Measurements from ENCODE around the gene NLRC3.

The NLRC3 gene

DNA sequence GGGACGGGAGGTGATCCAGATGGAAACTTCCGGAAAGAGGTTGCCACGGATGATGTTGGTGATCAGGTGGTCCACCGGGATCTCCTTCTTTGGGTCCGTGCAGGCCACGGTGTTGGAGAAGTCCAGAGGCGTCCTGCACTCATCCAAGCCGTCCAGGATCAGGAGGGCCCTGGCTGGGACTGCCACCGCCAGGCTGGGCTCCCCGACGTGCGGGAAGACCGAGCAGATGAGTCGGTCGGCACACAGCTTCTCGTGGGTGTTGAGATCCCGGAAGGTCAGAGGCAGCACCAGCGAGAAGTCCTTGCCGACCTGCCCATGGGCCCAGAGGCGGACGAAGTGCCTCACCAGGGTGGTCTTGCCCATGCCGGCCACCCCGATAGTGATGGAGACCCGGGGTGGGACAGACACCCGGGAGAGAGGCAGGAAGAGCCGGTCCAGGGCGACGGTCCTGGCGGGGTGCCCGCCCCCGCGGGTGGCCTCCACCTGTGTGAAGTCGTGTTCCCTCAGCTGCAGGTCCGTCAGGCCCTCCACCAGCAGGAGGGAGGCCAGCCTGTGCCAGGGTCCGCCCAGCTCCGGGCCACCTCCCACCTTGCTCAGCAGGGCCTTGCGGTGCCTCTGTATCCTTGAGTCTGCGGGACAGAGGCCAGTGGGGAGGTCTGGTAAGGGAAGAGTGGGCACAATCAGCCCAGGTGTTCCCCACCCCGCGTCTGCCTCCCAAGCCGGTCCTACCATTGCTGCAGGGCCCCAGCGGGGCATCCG lies 12.9 kb downstream of the NLRC3 start:
- H3K4me3 ChIP-seq (replicated peaks; ENCODE audit: low read depth, low read length), result no peak overlapping the region
- TF ChIP-seq, protein P1, sequence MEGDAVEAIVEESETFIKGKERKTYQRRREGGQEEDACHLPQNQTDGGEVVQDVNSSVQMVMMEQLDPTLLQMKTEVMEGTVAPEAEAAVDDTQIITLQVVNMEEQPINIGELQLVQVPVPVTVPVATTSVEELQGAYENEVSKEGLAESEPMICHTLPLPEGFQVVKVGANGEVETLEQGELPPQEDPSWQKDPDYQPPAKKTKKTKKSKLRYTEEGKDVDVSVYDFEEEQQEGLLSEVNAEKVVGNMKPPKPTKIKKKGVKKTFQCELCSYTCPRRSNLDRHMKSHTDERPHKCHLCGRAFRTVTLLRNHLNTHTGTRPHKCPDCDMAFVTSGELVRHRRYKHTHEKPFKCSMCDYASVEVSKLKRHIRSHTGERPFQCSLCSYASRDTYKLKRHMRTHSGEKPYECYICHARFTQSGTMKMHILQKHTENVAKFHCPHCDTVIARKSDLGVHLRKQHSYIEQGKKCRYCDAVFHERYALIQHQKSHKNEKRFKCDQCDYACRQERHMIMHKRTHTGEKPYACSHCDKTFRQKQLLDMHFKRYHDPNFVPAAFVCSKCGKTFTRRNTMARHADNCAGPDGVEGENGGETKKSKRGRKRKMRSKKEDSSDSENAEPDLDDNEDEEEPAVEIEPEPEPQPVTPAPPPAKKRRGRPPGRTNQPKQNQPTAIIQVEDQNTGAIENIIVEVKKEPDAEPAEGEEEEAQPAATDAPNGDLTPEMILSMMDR (IDR thresholded peaks at IDR 0.05; ENCODE audit: low read depth, low read length, missing control alignments), result no peak
- no peak for DNase-seq (ENCODE audit: extremely low read depth, low read depth)

DNA sequence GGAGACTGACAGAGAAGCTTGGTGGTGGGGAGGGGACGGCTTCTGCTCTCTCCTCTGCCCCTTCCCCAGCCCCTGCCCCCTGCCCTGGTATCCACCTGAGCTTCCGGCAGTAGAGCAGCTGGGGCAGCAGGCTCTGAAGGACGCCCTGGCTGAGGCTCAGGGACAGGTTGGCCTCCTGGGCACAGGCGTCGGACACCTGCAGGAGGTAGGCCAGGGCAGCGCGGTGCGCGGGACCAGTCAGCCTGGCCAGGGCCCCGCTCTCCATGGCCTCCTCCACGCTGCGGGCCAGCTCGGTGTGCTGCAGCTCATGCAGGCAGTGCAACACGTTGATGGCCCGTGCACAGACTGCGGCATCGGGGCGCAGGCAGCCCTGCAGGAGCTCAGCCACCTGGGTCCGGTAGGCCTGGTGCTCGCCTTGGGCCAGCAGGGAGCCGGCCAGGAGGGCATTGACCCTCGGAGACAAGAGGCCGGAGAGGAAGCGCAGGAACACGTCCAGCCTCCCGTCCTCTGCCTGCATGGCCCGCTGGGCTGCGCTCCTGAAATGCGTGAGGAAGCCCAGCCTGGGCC lies 14.2 kb downstream of the NLRC3 start:
- TF ChIP-seq, protein P1 (IDR thresholded peaks at IDR 0.05; ENCODE audit: low read depth, low read length, missing control alignments), result no peak
- H3K4me3 ChIP-seq (replicated peaks; ENCODE audit: low read depth, low read length), result no peak overlapping the region
- DNase-seq (ENCODE audit: extremely low read depth, low read depth), result no peak

DNA sequence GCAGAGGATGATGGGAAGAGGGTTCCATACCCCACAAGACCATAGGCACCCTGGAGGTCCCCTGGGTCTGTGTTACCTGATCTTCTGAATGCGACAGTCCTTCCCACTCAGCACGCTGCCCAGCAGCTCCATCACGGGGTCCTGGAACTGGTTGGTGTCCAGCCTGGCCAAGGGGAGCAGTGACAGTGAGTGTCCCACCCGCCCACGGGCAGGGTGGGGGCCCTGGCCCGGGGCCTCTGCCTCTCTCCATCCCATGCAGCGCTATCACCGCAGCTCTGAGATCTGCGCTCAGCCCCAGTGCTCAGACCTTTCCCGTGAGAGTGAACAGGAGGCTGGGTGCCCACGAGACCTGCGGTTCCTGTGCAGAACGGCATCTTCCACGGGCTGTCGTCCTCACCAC lies 15.6 kb downstream of the NLRC3 start:
- DNase-seq (ENCODE audit: extremely low read depth, low read depth), result no peak
- TF ChIP-seq, protein P1 (IDR thresholded peaks at IDR 0.05; ENCODE audit: low read depth, low read length, missing control alignments), result no peak
- no peak overlapping the region for H3K4me3 ChIP-seq (replicated peaks; ENCODE audit: low read depth, low read length)

DNA sequence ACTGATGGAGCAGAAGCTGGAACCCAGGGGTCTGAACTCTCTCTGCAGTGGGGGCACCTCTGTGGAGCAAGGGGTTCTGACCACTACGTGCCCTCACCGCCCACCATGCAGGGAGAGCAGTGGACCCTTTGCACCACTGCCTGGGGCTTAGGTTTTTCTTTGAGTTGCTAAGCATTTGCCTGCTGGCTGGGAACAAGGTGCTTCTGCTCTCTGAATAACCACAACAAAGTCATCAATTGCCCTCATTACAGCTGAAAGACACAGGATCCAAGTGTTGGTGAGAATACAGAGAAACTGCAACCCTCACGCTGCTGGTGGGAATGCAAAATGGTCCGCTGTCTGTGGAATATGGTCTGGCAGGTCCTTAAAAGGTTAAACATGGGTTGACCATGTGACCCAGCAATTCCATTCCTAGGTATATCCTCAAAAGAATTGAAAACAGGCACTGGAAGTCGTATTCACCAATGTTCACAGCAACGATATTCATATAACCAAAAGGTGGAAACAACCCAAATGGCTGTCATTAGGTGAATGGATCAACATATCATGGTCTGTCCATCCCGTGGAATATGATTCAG lies 22.8 kb downstream of the NLRC3 start:
- no peak overlapping the region for H3K4me3 ChIP-seq (replicated peaks; ENCODE audit: low read depth, low read length)
- TF ChIP-seq, protein P1 (IDR thresholded peaks at IDR 0.05; ENCODE audit: low read depth, low read length, missing control alignments), result no peak
- no peak for DNase-seq (ENCODE audit: extremely low read depth, low read depth)

DNA sequence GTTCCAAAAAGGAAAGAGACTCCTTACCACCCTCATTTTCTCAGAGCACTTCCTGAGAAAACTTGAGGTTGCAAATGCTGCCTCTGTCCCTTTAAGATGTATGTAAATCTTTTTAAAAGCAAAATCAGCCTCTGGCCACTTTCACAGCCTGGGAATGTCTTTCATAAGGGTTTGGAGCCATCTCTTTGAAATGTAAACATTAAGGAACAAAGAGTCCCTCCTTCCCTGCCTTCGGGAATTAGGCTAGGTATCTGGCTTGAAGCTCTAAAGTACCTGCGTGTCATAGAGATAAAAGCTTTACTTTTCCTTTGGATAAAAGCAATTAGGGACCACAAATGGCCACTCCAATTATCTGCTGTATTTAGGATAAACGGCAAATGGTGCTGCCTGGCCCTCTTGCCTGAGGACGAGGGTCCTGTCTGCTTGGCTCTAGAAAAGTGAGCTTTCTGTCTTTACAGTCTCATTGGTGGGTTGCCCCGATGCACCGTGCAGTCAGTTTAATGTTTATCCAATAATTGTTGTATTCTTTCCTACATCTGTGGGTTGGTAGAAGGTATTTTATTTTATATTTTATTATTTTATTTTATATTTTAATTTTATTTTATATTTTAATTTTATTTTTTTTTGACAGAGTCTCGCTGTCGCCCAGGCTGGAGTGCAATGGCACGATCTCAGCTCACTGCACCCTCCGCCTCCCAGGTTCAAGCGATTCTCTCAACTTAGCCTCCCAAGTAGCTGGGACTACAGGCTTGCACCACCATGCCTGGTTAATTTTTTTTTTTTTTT lies 23.9 kb downstream of the NLRC3 start:
- DNase-seq (ENCODE audit: extremely low read depth, low read depth), result no peak
- TF ChIP-seq, protein P1 (IDR thresholded peaks at IDR 0.05; ENCODE audit: low read depth, low read length, missing control alignments), result no peak
- no peak overlapping the region for H3K4me3 ChIP-seq (replicated peaks; ENCODE audit: low read depth, low read length)

DNA sequence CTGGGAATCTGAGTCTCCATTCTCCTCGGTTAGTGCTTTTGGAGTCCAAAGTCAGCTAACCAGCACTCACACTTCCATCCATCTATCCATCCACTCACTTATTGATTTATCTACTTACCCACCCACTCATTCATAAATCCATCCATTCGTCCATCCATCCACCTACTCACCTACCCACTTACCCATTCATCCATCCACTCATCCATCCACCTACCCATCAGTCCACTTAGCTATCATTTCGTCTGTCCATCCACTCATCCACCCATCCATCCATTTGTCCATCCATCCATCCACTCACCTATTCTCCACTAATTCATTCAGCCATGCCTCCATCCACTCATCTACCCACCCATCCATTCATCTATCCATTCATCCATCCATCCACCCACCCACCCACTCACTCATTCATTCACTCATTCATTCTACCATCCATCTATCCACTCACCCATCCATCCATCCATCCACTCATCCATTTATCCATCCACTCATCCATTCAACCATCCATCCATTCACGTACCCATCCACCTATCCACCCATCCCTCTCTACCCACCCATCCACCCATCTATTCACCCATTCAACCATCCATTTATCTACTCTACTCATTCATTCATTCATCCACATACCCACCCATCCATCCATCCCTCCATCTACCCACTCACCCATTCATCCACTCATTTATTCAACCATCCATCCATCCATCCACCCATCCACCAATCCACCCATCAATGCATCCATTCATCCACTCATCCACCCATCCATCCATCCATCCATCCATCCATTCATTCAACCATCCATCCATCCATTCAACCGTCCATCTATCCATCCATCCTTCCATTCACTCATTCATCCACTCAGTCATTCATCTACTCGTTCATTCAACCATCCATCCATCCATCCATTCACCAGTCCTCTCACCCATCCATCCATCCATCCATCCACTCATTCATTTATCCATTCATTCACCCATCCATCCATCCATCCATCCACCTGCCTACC lies 26.1 kb downstream of the NLRC3 start:
- H3K4me3 ChIP-seq (replicated peaks; ENCODE audit: low read depth, low read length), result no peak overlapping the region
- no peak for DNase-seq (ENCODE audit: extremely low read depth, low read depth)
- TF ChIP-seq, protein P1 (IDR thresholded peaks at IDR 0.05; ENCODE audit: low read depth, low read length, missing control alignments), result no peak

Data from HFF-Myc (cell line).